Body of pancreas (tissue), 4 donors: Measurements from ENCODE around the gene CASP9. TPM values are rescaled to one million over a fixed set of nuclear protein-coding genes. Genes with fewer than 3 reads are reported as not detected.
"Not testable (repeated sequence)": the region's sequence is repeated elsewhere in the genome, so short reads cannot be mapped to it uniquely, and the experiment has no call there.

Source experiments
- ATAC-seq: fragments of 150-250 bp; one replicate; pipeline ENCODE4 v1.9.1; 2016
- DNase-seq, 4 donors: peaks; one replicate each; pipeline ENCODE4 v3.0.0-alpha.2; 2019
- H3K27ac ChIP-seq, 4 donors: fragments of 200-600 bp; sonication (generic); 1 replicate in 3 of 4; 2 replicates in 1 of 4; pipeline versions ENCODE4 v1.5.1 to v1.6.1; 2016 to 2019; ENCODE audit warnings: mild to moderate bottlenecking in 1 of 4, mixed read lengths in 1 of 4, moderate library complexity in 1 of 4
- H3K27me3 ChIP-seq, 2 donors: fragments of 200-600 bp; sonication (generic); one replicate each; pipeline ENCODE4 v1.6.0; 2016; ENCODE audit warnings: mild to moderate bottlenecking in 1 of 2
- H3K36me3 ChIP-seq, 2 donors: fragments of 200-600 bp; sonication (generic); replicated peaks in 1 of 2; 2 replicates each; pipeline ENCODE4 v1.5.1; 2016; ENCODE audit warnings: low read depth in 2 of 2; ENCODE audit not compliant: insufficient read depth in 1 of 2
- H3K4me1 ChIP-seq: fragments of 200-600 bp; sonication (generic); one replicate; pipeline ENCODE4 v1.6.0; 2016
- H3K4me3 ChIP-seq, 2 donors: fragments of 200-600 bp; sonication (generic); 1 replicate in 1 of 2; 2 replicates in 1 of 2; pipeline ENCODE4 v1.5.1; 2016 to 2019
- H3K9me3 ChIP-seq, 3 donors: fragments of 200-600 bp; sonication (generic); 1 replicate in 2 of 3; 2 replicates in 1 of 3; pipeline ENCODE4 v1.5.1; 2016
- POLR2A ChIP-seq, 3 donors: fragments of 450-650 bp; IDR thresholded peaks; one replicate each; pipeline ENCODE4 v1.6.1; 2016; ENCODE audit warnings: antibody characterized with exemption in 3 of 3, mild to moderate bottlenecking in 2 of 3
- WGBS, 2 donors: methylation state at CpG; one replicate each; pipeline ENCODE4 v1.1.5; 2017; 5-methylcytosine and 5-hydroxymethylcytosine counted together
- intact Hi-C: fragments of 100-400 bp; cut with DNase I; formaldehyde crosslinking; loops from one replicate; pipeline ENCODE4 v1.15.1; 2023
- total RNA-seq, 2 donors: library from RNA; depleted of rRNA; stranded (reverse); fragments of >200 nt; gene quantifications; one replicate each; pipeline ENCODE4 v1.1.0, GENCODE V29; 2016
- TF ChIP-seq, protein P1 (sequence below), 7 experiments: fragments of 450-650 bp in 4 of 7; fragments of 200-600 bp in 3 of 7; sonication (generic) in 3 of 7; IDR thresholded peaks; one replicate each; pipeline ENCODE4 v1.5.1; 2016 to 2019; ENCODE audit warnings: antibody characterized with exemption in 7 of 7

The CASP9 gene
- total RNA-seq, 2 donors from 2014 or later, result 12.9 to 21.5 TPM

DNA sequence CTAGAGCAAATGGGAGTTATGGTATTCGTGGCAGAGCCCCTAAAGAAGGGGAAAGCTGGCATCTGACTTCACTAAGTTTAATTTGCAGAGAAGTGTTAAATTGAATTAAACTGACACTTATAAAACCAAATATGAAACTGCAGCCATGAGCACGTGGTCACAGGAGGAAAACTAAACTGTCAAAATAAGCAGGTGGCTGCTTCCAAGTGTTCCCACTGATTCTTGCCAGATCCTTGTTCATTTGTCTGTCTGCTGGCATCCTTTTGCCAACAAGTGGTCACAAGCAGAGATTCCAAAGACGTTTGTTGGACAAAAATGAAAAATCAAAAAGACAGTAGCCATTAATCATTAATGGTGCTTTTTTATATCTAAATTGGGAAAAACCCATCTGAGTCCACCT lies 54.7 kb downstream of the CASP9 start:
- H3K4me1 ChIP-seq, result peaks cover 66% of the 10 kb centered on the region
- H3K27me3 ChIP-seq, result no peaks in the 10 kb centered on the region
- no peaks in the 10 kb centered on the region for H3K9me3 ChIP-seq
- no peak for ATAC-seq
- H3K4me3 ChIP-seq, result no peak overlapping the region
- no peaks in the 10 kb centered on the region for H3K36me3 ChIP-seq
- intact Hi-C loops, result no loop called here
- TF ChIP-seq POLR2A (IDR thresholded peaks at IDR 0.05), result no peak
- TF ChIP-seq, protein P1, sequence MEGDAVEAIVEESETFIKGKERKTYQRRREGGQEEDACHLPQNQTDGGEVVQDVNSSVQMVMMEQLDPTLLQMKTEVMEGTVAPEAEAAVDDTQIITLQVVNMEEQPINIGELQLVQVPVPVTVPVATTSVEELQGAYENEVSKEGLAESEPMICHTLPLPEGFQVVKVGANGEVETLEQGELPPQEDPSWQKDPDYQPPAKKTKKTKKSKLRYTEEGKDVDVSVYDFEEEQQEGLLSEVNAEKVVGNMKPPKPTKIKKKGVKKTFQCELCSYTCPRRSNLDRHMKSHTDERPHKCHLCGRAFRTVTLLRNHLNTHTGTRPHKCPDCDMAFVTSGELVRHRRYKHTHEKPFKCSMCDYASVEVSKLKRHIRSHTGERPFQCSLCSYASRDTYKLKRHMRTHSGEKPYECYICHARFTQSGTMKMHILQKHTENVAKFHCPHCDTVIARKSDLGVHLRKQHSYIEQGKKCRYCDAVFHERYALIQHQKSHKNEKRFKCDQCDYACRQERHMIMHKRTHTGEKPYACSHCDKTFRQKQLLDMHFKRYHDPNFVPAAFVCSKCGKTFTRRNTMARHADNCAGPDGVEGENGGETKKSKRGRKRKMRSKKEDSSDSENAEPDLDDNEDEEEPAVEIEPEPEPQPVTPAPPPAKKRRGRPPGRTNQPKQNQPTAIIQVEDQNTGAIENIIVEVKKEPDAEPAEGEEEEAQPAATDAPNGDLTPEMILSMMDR (IDR thresholded peaks at IDR 0.05), result no peak
- no peak for DNase-seq
- peak overlapping the region; percentile 46 to 72 (median 64) for H3K27ac ChIP-seq
- 27% methylated on average over 3 of the region's 3 CpGs for WGBS, 2 donors

DNA sequence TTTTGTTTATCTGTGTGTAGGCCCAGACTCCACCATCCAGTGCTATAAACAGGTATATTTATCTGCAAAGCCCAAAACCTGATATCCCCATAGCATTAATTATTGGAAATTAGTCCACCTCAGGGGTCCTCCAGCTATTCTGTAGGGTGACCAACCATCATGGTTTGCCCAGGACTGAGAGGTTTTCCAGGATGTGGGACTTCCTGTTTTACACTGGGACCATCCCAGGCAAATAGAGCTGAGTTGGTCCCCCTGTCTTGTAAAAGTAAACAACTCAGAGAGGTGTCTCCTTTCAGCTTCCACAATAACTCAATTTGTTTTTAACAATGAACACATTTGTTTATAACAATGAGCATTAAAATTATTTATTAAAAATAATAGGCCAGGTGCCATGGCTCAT lies 55.9 kb downstream of the CASP9 start:
- intact Hi-C loops, result no loop called here
- H3K9me3 ChIP-seq, result no peaks in the 10 kb centered on the region
- H3K4me3 ChIP-seq, result no peak overlapping the region
- H3K4me1 ChIP-seq, result peaks cover 68% of the 10 kb centered on the region
- no peak for DNase-seq
- no peak for TF ChIP-seq POLR2A (IDR thresholded peaks at IDR 0.05)
- TF ChIP-seq, protein P1 (IDR thresholded peaks at IDR 0.05), result no peak
- H3K27me3 ChIP-seq, result no peaks in the 10 kb centered on the region
- H3K36me3 ChIP-seq, result no peaks in the 10 kb centered on the region
- ATAC-seq, result no peak
- peak overlapping the region in 2 of 4 donors; percentile 44 to 46 for H3K27ac ChIP-seq

DNA sequence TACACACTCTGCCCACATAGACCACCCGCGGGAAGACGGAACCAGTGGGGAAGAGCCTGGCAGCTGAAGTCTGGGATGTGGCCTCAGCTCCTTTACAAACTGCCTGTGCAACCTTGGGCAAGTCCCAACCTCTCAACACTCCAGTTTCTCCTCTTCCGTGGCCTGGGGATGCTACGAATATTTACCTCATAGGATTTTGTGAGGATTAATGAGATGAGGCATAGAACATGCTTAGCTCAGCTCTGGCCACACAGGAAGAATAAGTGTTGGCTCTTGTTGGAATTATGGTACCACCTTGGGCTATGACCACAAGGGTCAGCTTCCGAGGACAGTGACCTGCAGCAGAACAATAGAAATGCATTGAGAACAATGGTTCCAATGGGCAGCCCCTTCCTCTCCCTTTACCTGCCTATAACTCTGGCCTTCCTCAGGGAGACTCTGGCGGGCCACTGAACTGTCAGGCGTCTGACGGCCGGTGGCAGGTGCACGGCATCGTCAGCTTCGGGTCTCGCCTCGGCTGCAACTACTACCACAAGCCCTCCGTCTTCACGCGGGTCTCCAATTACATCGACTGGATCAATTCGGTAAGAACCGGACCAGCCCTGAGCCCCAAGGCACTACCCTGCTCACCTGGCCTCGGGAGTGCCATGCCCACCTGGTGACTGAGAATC lies 56.9 kb downstream of the CASP9 start:
- peaks cover 64% of the 10 kb centered on the region for H3K4me1 ChIP-seq
- H3K9me3 ChIP-seq, DNase-seq, intact Hi-C loops, ATAC-seq, H3K36me3 ChIP-seq, H3K4me3 ChIP-seq, H3K27me3 ChIP-seq: not testable (repeated sequence)
- 56 to 63% methylated on average over 10 to 22 of the region's 22 CpGs for WGBS, 2 donors
- peak overlapping the region; percentile 36 to 45 (median 43) for H3K27ac ChIP-seq

DNA sequence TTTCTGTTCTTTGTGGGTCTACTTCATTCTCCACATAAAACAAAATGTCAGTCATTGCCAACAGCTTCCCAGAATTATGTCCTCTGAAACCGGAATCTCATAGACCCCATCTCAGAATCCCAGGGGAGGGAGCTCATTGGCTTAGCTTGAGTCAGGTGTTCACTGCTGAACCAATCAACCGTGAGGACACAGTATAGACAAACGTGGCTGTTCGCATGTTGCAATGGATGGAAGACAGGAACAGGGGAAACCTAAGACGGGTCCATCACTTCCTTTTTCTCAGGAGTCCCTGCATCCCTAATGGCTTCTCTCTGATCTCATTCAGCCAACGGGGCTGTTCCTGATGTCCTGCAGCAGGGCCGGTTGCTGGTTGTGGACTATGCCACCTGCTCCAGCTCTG lies 58.3 kb downstream of the CASP9 start:
- DNase-seq (no peak), ATAC-seq (no peak)
- TF ChIP-seq POLR2A (IDR thresholded peaks at IDR 0.05), result no peak
- TF ChIP-seq, protein P1 (IDR thresholded peaks at IDR 0.05), result no peak
- H3K27ac ChIP-seq, result peak overlapping the region in 3 of 4 donors; percentile 42 to 87 (median 68)
- H3K4me3 ChIP-seq, result no peak overlapping the region
- no peaks in the 10 kb centered on the region for H3K9me3 ChIP-seq
- intact Hi-C loops, result no loop called here
- 54 to 60% methylated on average over 7 of the region's 7 CpGs for WGBS, 2 donors
- peaks cover 63% of the 10 kb centered on the region for H3K4me1 ChIP-seq
- no peaks in the 10 kb centered on the region for H3K36me3 ChIP-seq
- H3K27me3 ChIP-seq, result no peaks in the 10 kb centered on the region

DNA sequence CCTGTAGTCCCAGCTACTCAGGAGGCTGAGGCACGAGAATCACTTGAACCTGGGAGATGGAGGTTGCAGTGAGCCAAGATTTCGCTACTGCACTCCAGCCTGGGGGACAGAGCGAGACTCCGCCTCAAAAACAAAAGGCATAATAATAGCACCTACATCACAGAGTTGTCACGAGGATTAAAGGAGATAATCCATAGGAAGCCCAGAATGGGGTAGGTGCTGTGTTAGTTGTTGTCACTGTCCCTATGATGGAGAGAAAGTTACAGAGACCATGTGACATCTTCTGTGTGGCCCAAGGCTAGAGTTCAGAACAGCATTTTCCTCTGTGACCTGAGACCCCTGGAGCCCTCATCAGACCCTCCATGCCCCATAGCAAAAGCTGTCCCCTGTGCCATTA lies 60.1 kb downstream of the CASP9 start:
- WGBS, 2 donors, result 62 to 63% methylated on average over 5 of the region's 5 CpGs
- intact Hi-C loops, result not testable (repeated sequence)

DNA sequence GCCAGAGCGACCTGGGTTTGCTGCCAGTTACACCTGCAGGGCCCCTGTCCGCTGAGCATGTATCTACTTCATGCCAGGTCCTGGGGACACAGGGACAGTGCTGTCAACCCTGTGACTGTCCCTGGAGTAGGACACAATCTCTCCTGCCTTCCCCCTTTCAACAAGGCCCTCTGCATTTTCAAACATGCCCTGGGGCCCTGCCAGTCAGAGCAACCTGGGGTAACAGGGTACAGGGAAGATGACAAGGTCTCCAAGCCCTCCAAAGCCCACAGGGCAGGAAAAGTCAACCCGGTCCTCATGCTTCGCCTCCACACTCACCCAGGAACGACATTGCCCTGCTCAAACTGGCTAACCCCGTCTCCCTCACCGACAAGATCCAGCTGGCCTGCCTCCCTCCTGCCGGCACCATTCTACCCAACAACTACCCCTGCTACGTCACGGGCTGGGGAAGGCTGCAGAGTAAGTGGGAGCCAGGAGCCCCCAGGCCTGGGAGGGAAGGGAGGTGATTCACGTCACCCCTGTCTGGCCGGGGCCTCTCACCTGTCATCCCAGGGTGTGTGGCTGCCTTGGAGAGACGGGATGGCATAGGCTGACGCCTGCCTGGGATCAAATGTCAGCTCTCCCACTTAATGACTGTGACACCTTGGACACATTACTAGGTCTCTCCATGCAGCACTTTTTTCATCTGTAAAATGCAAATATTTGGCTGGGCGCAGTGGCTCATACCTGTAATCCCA lies 60.8 kb downstream of the CASP9 start:
- H3K27me3 ChIP-seq, H3K4me3 ChIP-seq, DNase-seq, intact Hi-C loops, H3K9me3 ChIP-seq, H3K36me3 ChIP-seq: not testable (repeated sequence)
- H3K4me1 ChIP-seq, result peaks cover 63% of the 10 kb centered on the region
- ATAC-seq, result peak; percentile 13
- 37 to 45% methylated on average over 5 to 12 of the region's 15 CpGs for WGBS, 2 donors
- peak overlapping the region; percentile 68 to 87 (median 69) for H3K27ac ChIP-seq

More for the DNA sequence above, 60.1 kb downstream of the CASP9 start:
- ATAC-seq, H3K27me3 ChIP-seq, H3K4me3 ChIP-seq, H3K36me3 ChIP-seq, H3K9me3 ChIP-seq, DNase-seq: not testable (repeated sequence)
- Histone ChIP-seq H3K4me1 (peaks cover 63% of the 10 kb centered on the region), H3K27ac (peak overlapping the region; percentile 13 to 87 (median 68))
